Endothelial cell of umbilical vein (primary cell): ENCODE data around the gene MRPL53. TPM values are rescaled to one million over a fixed set of nuclear protein-coding genes. Genes with fewer than 3 reads are reported as not detected.
A peak's percentile ranks its signal among the peaks of the same experiment; 100 is the strongest.

Source experiments
- BruUV-seq: library from RNA; stranded (reverse); fragments of 400-500 nt; replicated peaks from 2 replicates; lab custom pipeline; 2021; lab: Mats Ljungman, UMichigan
- CTCF ChIA-PET: fragments of 300-600, 350-600 bp; sonication (Branson Sonifier 250); formaldehyde crosslinking; loops from one replicate; lab custom pipeline; 2021; ENCODE audit warnings: antibody characterized with exemption, inconsistent platforms; lab: Charles Lee
- POLR2A ChIA-PET: fragments of 300-600, 350-600 bp; sonication (Branson Sonifier 250); formaldehyde crosslinking; loops from one replicate; lab custom pipeline; 2021; ENCODE audit warnings: antibody characterized with exemption, inconsistent platforms; lab: Charles Lee
- DNase-seq: peaks from one replicate; pipeline ENCODE4 v3.0.0-alpha.2; 2011; ENCODE audit warnings: low read depth, low spot score
- FAIRE-seq: peaks from 2 replicates; lab custom pipeline; 2011; peaks lifted over from hg19 to GRCh38; lab: Jason Lieb, UNC
- H2AFZ ChIP-seq: 2 replicates; pipeline ENCODE4 v1.6.0; 2012; ENCODE audit warnings: low read depth, low read length, control low read depth, inconsistent platforms
- H3K27ac ChIP-seq: 2 replicates; pipeline ENCODE4 v1.5.1; 2011; ENCODE audit warnings: low read depth, mild to moderate bottlenecking, control low read depth, low read length, moderate library complexity; ENCODE audit not compliant: insufficient read depth
- H3K27me3 ChIP-seq, 2 experiments: 2 replicates each; pipeline versions ENCODE4 v1.6.0 to v1.6.1; 2011; ENCODE audit warnings: low read length in 2 of 2, mixed read lengths in 1 of 2; ENCODE audit not compliant: control insufficient read depth in 2 of 2, insufficient read depth in 2 of 2
- H3K36me3 ChIP-seq, 2 experiments: 2 replicates in 1 of 2; 3 replicates in 1 of 2; pipeline ENCODE4 v1.5.1; 2011; ENCODE audit warnings: low read length in 2 of 2, mild to moderate bottlenecking in 1 of 2, moderate library complexity in 1 of 2; ENCODE audit not compliant: control insufficient read depth in 2 of 2, insufficient read depth in 2 of 2; ENCODE audit errors: extremely low read depth in 1 of 2
- H3K4me1 ChIP-seq: 3 replicates; pipeline ENCODE4 v1.5.1; 2011; ENCODE audit warnings: mild to moderate bottlenecking, low read length; ENCODE audit not compliant: control insufficient read depth, insufficient read depth; ENCODE audit errors: extremely low read depth
- H3K4me2 ChIP-seq: 2 replicates; pipeline ENCODE4 v1.6.1; 2011; ENCODE audit warnings: low read length, control low read depth, mixed read lengths; ENCODE audit not compliant: insufficient read depth
- H3K4me3 ChIP-seq, 3 experiments: fragments of 200-600 bp in 1 of 3; sonication (generic), shearing (Covaris generic) in 1 of 3; replicated peaks in 1 of 3; 2 replicates each; pipeline ENCODE4 v1.5.1; 2011 to 2016; ENCODE audit warnings: control low read depth in 3 of 3, low read length in 3 of 3, mild to moderate bottlenecking in 2 of 3, inconsistent platforms in 1 of 3, low read depth in 1 of 3, moderate library complexity in 1 of 3; ENCODE audit not compliant: insufficient read depth in 1 of 3
- H3K79me2 ChIP-seq: 2 replicates; pipeline ENCODE4 v1.6.0; 2012; ENCODE audit warnings: low read length, inconsistent platforms; ENCODE audit not compliant: control insufficient read depth, insufficient read depth
- H3K9ac ChIP-seq: replicated peaks from 2 replicates; pipeline ENCODE3; 2011; ENCODE audit warnings: low read length, control low read depth; ENCODE audit not compliant: insufficient read depth; ENCODE audit errors: extremely low read depth
- H3K9me1 ChIP-seq: replicated peaks from 3 replicates; pipeline ENCODE4 v1.6.0; 2011; ENCODE audit warnings: mild to moderate bottlenecking, low read length; ENCODE audit not compliant: control insufficient read depth, insufficient read depth; ENCODE audit errors: extremely low read depth
- H3K9me3 ChIP-seq: replicated peaks from 2 replicates; pipeline ENCODE4 v1.5.1; 2012; ENCODE audit warnings: low read length, inconsistent platforms; ENCODE audit not compliant: control insufficient read depth, insufficient read depth
- H4K20me1 ChIP-seq: replicated peaks from 2 replicates; pipeline ENCODE3; 2011; ENCODE audit warnings: mild to moderate bottlenecking, low read length; ENCODE audit not compliant: control insufficient read depth, insufficient read depth; ENCODE audit errors: extremely low read depth
- EZH2 ChIP-seq: IDR thresholded peaks from 2 replicates; pipeline ENCODE4 v1.6.1; 2012; ENCODE audit warnings: borderline replicate concordance, low read depth, mild to moderate bottlenecking, moderate library complexity, low read length, inconsistent platforms; ENCODE audit not compliant: severe bottlenecking
- FOS ChIP-seq: IDR thresholded peaks from 2 replicates; pipeline ENCODE4 v1.6.1; 2011; ENCODE audit warnings: mild to moderate bottlenecking, low read length, moderate library complexity, borderline replicate concordance; ENCODE audit not compliant: insufficient read depth
- GATA2 ChIP-seq: IDR thresholded peaks from 2 replicates; pipeline ENCODE4 v1.7.0; 2011; ENCODE audit warnings: low read depth, mild to moderate bottlenecking, moderate library complexity, mixed read lengths, low read length; ENCODE audit not compliant: insufficient read length, insufficient read depth
- JUN ChIP-seq: IDR thresholded peaks from 2 replicates; pipeline ENCODE4 v1.6.1; 2011; ENCODE audit warnings: borderline replicate concordance, low read depth; ENCODE audit not compliant: insufficient read length, insufficient read depth
- MYC ChIP-seq: IDR thresholded peaks from one replicate; pipeline ENCODE4 v1.6.1; 2011; ENCODE audit warnings: mild to moderate bottlenecking, low read depth, low read length
- POLR2A ChIP-seq: IDR thresholded peaks from 2 replicates; pipeline ENCODE4 v1.6.1; 2012; ENCODE audit warnings: low read depth, mild to moderate bottlenecking, control low read depth, low read length
- POLR2AphosphoS5 ChIP-seq: IDR thresholded peaks from 2 replicates; pipeline ENCODE4 v1.6.1; 2012; ENCODE audit warnings: low read depth, mild to moderate bottlenecking, control low read depth, low read length, moderate library complexity; ENCODE audit not compliant: insufficient read depth
- dilution Hi-C: fragments of 300-500 bp; cut with MboI; formaldehyde crosslinking; loops from one replicate; pipeline ENCODE4 v1.15.0; 2019; ENCODE audit warnings: low sequenced_read_pairs; ENCODE audit not compliant: extremely low pct_ligation_motif_present
- intact Hi-C: fragments of 100-400 bp; cut with micrococcal nuclease; formaldehyde crosslinking; loops from one replicate; pipeline ENCODE4 v1.10.0; 2022
- polyA plus RNA-seq, 4 experiments: library from polyadenylated mRNA; depleted of rRNA in 3 of 4; stranded (reverse) in 3 of 4; unstranded in 1 of 4; fragments of >200 nt; gene quantifications; 2 replicates each; pipeline versions ENCODE4 v1.2.1 to v1.2.3, GENCODE V29; 2011 to 2012; ENCODE audit warnings: missing spikeins in 1 of 4
- total RNA-seq: library from RNA; stranded (reverse); gene quantifications from 2 replicates; pipeline ENCODE4 v1.2.3, GENCODE V29; 2021
- TF ChIP-seq, protein P1 (sequence below): IDR thresholded peaks from 2 replicates; pipeline ENCODE4 v1.6.1; 2011; ENCODE audit not compliant: insufficient read depth, insufficient read length
- TF ChIP-seq, protein P2 (sequence below), 2 donors: IDR thresholded peaks; 1 replicate in 1 of 2; 2 replicates in 1 of 2; pipeline ENCODE4 v1.5.1; 2011; ENCODE audit warnings: low read length in 2 of 2, mild to moderate bottlenecking in 2 of 2, moderate library complexity in 2 of 2, control low read depth in 1 of 2, inconsistent platforms in 1 of 2, low read depth in 1 of 2; ENCODE audit not compliant: insufficient read depth in 1 of 2; ENCODE audit errors: extremely low read depth in 1 of 2

MRPL53 gene
- total and polyA plus RNA-seq, 2 donors (not counting 3 experiments of a cell fraction or from before 2014, with no cell fraction given): 68.7 to 69.7 TPM

DNA sequence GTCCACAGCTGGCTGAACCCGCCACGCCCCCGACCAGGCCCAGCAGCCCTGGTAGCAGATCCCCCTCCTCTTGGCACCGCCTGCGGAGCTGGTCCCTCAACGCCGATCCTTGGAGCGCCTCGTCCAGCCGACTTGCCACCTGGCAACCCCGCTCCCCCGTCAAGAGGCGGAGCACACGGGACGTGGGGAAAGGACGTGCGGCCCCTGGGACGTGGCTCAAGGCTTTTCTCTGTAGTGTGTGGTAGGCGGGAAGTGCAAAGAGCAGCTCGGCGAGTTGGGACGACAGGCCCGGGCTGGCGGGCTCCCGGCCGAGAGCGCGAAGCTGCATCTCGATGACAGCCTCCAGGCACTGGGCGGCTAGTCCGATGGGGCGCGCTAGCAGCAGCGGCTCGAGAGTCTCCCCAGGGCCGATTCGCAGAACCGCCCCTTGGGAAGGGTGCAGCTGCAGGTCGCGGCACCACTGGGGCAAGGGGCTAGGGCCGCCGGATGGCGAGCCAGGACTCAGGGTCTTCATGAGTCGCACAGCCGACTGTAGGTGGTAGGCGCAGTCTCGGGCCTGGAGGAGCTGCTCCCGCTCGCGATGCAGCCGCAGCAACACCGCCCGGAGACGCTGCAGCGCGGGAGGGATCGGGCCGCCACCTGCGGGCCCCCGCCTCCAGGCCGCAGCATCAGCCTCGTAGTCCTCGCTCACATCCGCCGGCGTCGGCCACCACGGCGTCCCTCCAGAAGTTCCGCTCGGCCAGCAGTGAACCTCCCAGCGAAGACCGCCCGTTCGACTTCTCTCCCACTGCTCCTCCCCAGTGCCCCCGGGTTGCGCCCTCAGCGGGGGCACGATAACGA, 9.7 kb upstream of the MRPL53 start:
- peaks cover 16% of the 10 kb centered on the region for H3K79me2 ChIP-seq
- H2AFZ ChIP-seq: peak overlapping the region; percentile 81
- H3K36me3 ChIP-seq: peaks cover 0 to 3% of the 10 kb centered on the region in 2 experiments
- DNase-seq (no peak), FAIRE-seq (peak; percentile 50)
- CTCF ChIA-PET: interaction anchor here (0.8 to 5.6 kb wide), 21 partner anchors 10 to 232 kb away, joined by 3 to 82 read pairs (median 5); partner anchors contain the start of genes AUP1, DQX1, HTRA2 and INO80B
- H3K27me3 ChIP-seq: no peaks in the 10 kb centered on the region
- TF ChIP-seq POLR2A (no peak), GATA2 (no peak), EZH2 (no peak), POLR2AphosphoS5 (no peak), JUN (no peak), FOS (no peak), MYC (no peak)
- TF ChIP-seq, protein P1, sequence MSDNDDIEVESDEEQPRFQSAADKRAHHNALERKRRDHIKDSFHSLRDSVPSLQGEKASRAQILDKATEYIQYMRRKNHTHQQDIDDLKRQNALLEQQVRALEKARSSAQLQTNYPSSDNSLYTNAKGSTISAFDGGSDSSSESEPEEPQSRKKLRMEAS: no peak
- TF ChIP-seq, protein P2, sequence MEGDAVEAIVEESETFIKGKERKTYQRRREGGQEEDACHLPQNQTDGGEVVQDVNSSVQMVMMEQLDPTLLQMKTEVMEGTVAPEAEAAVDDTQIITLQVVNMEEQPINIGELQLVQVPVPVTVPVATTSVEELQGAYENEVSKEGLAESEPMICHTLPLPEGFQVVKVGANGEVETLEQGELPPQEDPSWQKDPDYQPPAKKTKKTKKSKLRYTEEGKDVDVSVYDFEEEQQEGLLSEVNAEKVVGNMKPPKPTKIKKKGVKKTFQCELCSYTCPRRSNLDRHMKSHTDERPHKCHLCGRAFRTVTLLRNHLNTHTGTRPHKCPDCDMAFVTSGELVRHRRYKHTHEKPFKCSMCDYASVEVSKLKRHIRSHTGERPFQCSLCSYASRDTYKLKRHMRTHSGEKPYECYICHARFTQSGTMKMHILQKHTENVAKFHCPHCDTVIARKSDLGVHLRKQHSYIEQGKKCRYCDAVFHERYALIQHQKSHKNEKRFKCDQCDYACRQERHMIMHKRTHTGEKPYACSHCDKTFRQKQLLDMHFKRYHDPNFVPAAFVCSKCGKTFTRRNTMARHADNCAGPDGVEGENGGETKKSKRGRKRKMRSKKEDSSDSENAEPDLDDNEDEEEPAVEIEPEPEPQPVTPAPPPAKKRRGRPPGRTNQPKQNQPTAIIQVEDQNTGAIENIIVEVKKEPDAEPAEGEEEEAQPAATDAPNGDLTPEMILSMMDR (IDR thresholded peaks at IDR 0.05; ENCODE audit: extremely low read depth in 1 of 2, insufficient read depth in 1 of 2, low read depth in 1 of 2, low read length in 2 of 2): no peak
- peak overlapping the region; percentile 68 for H3K9ac ChIP-seq
- no peaks in the 10 kb centered on the region for H3K9me1 ChIP-seq
- peak overlapping the region; percentile 36 for H3K27ac ChIP-seq
- H3K9me3 ChIP-seq: no peaks in the 10 kb centered on the region
- dilution Hi-C loops: no loop called here
- BruUV-seq: no TSS peak
- H3K4me1 ChIP-seq: peaks cover 13% of the 10 kb centered on the region
- H4K20me1 ChIP-seq: no peaks in the 10 kb centered on the region
- H3K4me3 ChIP-seq: peak overlapping the region; percentile 6 to 79 (median 66)
- intact Hi-C loops: loop anchor here (1.0 kb wide), 3 partner anchors 10 to 67 kb away; partner anchors contain the start of genes MRPL53 and WBP1
- peak overlapping the region; percentile 68 for H3K4me2 ChIP-seq
- POLR2A ChIA-PET: interaction anchor here (0.6 kb wide), 1 partner anchor 706 kb away, joined by 19 read pairs; no protein-coding TSS in a partner anchor
